ENCODE measurements around the gene MRPL53.

- TF ChIP-seq SUZ12 (IDR thresholded peaks at IDR 0.05) (no peak), ARNT (IDR thresholded peaks at IDR 0.05) (no peak), SP1 (IDR thresholded peaks at IDR 0.05) (no peak), ELF4 (IDR thresholded peaks at IDR 0.05) (no peak), BHLHE40 (IDR thresholded peaks at IDR 0.05; ENCODE audit: borderline replicate concordance) (no peak), NFRKB (IDR thresholded peaks at IDR 0.05) (no peak), HDGF (IDR thresholded peaks at IDR 0.05; ENCODE audit: borderline replicate concordance) (no peak), FOXM1 (IDR thresholded peaks at IDR 0.05; ENCODE audit: borderline replicate concordance) (no peak), TARDBP (IDR thresholded peaks at IDR 0.05) (no peak), FOXK2 (IDR thresholded peaks at IDR 0.05) (no peak), PKNOX1 (IDR thresholded peaks at IDR 0.05) (no peak), FOXA1 (IDR thresholded peaks at IDR 0.05) (no peak)
These were observed 9.7 kb downstream of the MRPL53 start for GRCh38 chr2:74462786-74463105.
